CD4-positive, alpha-beta T cell treated with Interleukin-17A for 1 hour (primary cell): ENCODE measurements around the gene SPIB.
"Not testable (repeated sequence)": the region's sequence is repeated elsewhere in the genome, so short reads cannot be mapped to it uniquely, and the experiment has no call there.

Experiments used
- DNase-seq: peaks from one replicate; pipeline ENCODE4 v3.0.0-alpha.2; 2020

SPIB gene

GRCh38 chr19:50420127-50420526 lies 1.4 kb downstream of the SPIB start:
- no peak for DNase-seq

DNA sequence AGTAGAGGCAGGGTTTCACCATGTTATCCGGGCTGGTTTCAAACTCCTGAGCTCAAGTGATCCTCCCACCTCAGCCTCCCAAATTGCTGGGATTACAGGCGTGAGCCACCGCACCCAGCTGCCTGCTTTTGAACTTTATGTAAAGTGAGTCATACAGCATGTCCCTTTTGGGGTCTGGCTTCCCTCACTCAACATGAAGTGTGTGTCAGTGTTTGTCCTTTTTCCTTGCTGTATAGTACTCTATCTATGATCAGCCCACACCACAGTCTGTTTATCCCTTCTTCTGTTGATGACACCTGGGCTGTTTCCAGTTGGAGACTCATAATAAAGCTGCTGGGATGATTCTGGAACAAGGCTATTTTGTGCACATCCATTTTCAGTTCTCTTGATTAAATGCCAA lies 2.1 kb downstream of the SPIB start:
- DNase-seq = no peak

GRCh38 chr19:50422397-50423278 lies 3.9 kb downstream of the SPIB start:
- no peak for DNase-seq

DNA sequence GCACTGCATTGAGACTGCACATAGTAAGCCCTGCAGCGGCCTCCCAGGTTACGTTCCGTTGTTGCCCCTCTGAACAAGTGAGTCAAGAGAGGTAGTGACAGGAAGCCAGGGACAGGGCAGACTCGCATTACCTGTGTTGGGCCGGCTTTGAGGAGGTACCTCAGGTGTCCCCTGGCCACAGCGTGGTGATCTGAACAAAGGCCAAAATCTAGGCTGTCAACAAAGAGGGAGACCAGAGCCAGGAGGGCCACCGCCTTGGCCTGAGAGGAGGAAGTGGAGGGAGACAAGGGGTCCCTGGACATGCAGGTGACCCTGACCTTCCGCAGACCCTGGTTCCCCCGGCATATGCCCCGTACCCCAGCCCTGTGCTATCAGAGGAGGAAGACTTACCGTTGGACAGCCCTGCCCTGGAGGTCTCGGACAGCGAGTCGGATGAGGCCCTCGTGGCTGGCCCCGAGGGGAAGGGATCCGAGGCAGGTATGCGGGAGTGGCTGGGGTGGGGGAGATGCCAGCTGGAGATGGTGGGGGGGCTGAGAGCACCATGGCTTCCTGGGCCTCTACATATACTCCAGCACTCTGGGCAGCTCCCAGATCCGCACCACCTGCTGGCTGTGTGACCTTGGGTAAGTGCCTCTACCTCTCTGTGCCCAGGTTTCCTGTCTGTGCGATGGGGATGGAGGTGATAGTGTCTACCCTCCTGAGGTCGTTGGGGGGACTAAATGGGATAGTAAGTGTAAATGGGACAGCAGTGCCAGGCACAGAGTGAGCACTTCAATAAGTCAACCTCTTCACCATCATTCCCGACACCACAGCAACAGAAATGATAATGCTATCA lies 4.8 kb downstream of the SPIB start:
- DNase-seq = no peak

DNA sequence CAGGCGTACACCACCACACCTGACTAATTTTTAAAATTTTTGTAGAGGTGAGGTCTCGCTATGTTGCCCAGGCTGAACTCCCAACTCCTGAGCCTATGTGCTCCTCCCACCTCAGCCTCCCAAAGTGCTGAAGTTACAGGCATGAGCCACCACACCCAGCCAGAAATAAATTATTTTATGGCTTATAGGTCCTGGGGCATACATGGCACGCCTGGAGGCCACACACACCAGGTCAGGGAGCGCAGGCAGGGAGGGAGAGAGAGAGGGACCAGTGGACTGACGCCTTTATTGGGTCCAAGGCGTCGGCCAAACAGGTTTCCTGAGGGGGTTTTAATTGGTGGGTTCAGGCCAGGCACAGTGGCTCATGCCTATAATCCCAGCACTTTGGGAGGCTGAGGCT lies 6.8 kb downstream of the SPIB start:
- DNase-seq = no peak

DNA sequence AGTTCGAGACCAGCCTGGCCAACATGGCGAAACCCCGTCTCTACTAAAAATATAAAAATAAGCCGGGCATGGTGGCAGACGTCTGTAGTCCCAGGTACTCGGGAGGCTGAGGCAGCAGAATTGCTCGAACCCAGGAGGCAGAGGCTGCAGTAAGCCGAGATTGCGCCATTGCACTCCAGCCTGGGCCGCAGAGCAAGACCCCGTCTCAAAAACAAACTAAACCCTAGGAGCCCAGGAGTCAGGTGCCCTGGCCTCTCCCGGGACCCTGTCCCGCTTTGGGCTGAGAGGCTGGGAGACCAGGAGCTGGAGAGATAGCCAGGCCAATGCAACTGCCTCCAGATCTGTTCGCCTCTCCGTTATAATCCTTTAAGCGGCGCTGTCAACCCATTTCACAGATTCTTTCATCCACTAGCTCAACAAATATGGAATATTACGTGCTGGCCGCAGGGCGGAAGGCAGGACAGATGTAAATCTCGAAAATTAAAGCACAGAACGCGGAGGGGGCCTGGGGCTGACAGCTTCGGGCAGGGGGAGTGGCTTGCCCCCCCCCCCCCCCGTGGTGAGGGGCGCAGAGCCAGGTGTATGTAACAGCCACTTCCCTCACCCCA lies 8.7 kb downstream of the SPIB start:
- no peak for DNase-seq

- DNase-seq = peak; percentile 49
These were observed 9.3 kb downstream of the SPIB start for GRCh38 chr19:50427997-50428425.

- DNase-seq = no peak
These were observed 10.2 kb downstream of the SPIB start for GRCh38 chr19:50428772-50429463.

DNA sequence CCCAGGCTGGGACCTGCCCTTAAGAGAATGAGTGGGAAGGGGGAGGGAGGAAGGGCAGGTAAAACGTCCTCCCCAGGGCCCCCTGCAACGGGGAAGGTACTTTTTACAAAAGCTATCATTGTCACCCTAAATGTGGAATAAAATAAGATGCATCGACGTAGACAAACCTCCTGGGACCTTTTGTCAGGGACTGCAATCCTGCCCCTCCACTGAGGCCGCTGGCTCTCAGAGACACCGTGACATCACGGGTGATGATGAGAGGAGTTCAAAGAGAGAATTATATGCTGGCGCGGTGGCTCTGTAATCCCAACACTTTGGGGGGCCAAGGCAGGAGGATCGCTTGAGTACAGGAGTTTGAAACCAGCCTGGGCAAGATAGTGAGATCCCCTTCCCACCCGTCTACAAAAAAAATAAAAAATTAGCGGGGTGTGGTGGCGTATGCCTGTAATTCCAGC lies 12.2 kb downstream of the SPIB start:
- no peak for DNase-seq

- peak; percentile 92 for DNase-seq
These were observed 12.8 kb downstream of the SPIB start for GRCh38 chr19:50431343-50432220.

DNA sequence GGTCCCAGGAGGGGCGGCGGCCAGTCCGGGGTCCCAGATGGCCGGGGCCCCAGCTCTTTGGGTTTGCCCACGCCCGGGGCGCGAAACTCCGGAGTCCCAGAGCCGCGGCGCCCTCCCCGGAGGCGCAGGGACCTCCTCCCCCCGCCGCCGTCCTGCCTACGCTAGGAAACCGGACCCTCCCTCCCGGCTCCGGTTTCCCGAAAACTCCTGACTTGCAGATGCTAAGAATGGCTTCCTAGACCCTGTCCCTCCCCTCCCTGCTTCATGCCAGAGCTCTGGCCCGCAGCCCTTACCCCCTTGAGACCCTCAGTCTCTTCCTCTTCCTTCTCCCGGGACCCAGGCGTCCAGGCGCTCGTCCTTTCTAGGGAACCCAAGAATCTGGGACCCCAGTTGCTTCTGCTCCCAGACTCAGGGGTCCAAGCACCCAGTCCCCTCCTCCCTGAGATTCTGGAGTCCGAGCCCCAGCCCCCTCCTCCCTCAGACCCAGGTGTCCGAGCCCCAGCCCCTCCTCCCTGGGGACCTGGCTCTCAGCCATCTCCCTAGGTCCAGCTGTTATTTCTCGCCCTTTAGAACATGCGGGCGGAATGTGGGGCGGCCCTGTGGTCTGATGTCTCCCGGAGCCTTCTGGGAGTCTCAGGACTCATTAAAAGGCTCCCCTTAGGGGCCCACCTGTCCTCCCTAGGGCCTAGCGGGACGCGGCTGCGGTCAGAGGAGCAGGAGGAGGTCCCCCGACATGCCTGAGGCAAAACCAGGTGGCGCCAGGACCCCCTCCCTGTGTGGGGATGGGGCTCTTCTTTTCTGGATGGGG lies 13.7 kb downstream of the SPIB start, which contains the start of gene MYBPC2:
TSS of gene MYBPC2 (plus strand) at position 672 of the 808 bp plus-strand sequence. CDS start at position 734, 62 bp downstream.
- DNase-seq = no peak

DNA sequence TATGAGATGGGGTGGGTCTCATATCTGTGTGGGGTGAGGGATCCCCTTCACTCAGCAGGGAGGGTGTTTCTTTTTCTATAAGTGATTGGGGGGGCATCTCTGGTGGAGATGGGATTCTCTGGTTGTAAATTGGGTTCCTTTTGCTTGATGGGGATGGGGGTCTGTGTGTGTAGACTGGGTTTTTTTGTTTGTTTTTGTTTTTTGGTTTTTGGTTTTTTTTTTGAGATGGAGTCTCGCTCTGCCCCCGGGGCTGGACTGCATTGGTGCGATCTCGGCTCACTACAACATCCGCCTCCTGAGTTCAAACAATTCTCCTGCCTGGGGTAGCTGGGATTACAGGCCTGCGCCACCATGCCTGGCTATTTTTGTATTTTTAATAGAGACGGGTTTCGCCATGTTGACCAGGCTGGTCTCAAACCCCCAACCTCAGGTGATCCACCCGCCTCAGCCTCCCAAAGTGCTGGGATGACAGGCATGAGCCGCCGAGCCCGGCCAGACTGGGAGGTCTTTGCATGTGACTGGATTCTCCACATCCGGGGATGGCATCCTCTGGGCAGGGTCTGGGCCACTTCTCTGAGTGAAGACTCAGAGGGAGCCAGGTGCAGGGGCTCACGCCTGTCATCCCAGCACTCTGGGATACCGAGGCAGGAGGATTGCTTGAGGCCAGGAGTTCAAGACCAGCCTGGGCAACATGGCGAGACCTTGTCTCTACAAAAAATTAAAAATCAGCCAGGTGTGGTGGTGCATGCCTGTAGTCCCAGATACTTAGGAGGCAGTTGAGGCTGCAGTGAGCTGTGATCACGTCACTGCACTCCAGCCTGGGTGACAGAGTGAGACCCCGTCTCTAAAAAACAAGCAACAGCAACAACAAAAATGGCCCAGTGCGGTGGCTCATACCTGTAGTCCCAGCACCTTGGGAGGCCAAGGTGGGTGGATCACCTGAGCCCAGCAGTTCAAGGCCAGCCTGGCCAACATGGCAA lies 14.8 kb downstream of the SPIB start:
- DNase-seq = no peak

GRCh38 chr19:50434525-50434924 lies 15.8 kb downstream of the SPIB start:
- DNase-seq = no peak

GRCh38 chr19:50435221-50435620 lies 16.5 kb downstream of the SPIB start:
- no peak for DNase-seq

- DNase-seq = no peak
These were observed 16.9 kb downstream of the SPIB start for GRCh38 chr19:50435627-50436026.

DNA sequence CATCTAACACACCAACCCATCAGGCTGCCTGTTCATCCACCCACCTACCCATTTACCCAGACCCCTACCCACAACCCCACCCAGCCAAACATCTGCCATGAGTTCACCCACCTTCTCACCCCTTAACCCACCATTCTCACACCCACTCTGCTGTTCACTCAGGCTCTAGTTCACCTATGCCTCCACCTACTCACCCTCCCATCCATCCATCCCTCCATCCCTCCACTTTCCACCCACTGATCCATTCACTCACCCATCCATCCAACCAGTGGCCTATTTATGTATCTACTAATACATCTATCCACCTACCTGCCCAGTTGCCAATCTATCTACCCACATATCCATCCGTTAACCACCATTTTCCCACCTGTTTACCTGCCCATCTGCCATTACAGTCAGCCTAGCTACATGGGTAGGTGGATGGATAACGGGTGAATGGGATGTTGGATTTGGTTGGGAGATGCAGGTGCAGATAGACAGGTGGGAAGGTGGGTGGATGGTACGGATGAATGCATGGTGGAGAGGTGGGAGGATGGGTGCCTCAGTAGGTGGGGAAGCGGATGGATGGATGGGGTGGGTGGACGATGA lies 19.2 kb downstream of the SPIB start:
- no peak for DNase-seq

GRCh38 chr19:50439130-50439529 lies 20.4 kb downstream of the SPIB start:
- DNase-seq = not testable (repeated sequence)

DNA sequence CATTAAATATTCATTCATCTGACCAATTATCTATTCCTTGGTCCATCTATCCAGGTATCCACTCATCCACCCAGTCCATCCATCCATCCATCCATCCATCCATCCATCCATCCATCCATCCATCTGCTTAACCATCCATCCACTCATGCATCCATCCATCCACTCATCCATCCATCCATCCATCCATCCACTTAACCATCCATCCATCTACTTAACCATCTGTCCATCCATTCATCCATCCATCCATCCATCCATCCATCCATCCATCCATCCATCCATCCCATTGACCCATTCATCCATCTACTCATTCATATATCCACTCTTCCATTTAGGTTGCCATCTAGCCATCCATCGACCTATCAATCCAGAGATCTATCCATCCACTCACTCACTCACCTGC lies 25.3 kb downstream of the SPIB start:
- no peak for DNase-seq

GRCh38 chr19:50447053-50447452 lies 28.3 kb downstream of the SPIB start:
- DNase-seq = no peak
